Neuron (in vitro differentiated cells): ENCODE measurements around the gene OR11L1.

Experiments used
- H2AFZ ChIP-seq: one replicate; pipeline ENCODE4 v1.6.1; 2013; ENCODE audit warnings: low read depth, mild to moderate bottlenecking, inconsistent platforms, low read length, moderate library complexity
- H3K27me3 ChIP-seq: one replicate; pipeline ENCODE4 v1.6.1; 2013; ENCODE audit warnings: low read length; ENCODE audit not compliant: insufficient read depth
- H3K36me3 ChIP-seq: one replicate; pipeline ENCODE4 v1.6.1; 2013; ENCODE audit warnings: low read length; ENCODE audit not compliant: insufficient read depth
- H3K4me1 ChIP-seq: one replicate; pipeline ENCODE4 v1.6.1; 2013; ENCODE audit warnings: low read length; ENCODE audit not compliant: insufficient read depth
- H3K4me3 ChIP-seq: 2 replicates; pipeline ENCODE4 v1.5.1; 2013; ENCODE audit warnings: mild to moderate bottlenecking, low read length, moderate library complexity
- H3K9me3 ChIP-seq: one replicate; pipeline ENCODE4 v1.6.1; 2013; ENCODE audit warnings: low read length

OR11L1 gene

DNA sequence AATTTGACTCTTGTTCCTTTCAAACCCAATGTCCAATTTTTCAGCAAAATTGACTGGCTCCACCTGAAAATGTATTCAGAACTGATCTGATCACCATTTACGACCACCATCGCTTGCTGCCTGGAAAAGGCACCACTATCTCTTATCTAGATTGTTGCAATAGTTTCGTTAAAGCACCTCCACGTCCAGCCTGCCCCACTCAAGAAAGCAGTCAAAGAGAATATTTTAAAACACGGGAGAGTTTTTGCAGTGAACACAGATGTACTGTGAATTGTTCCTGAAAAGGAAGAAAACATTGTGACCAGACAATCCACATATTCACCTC, 4.0 kb upstream of the OR11L1 start:
- Histone ChIP-seq H3K9me3 (no peaks in the 10 kb centered on the region), H3K4me3 (no peak overlapping the region), H3K36me3 (no peaks in the 10 kb centered on the region), H3K27me3 (no peaks in the 10 kb centered on the region), H2AFZ (no peak overlapping the region), H3K4me1 (no peaks in the 10 kb centered on the region)

DNA sequence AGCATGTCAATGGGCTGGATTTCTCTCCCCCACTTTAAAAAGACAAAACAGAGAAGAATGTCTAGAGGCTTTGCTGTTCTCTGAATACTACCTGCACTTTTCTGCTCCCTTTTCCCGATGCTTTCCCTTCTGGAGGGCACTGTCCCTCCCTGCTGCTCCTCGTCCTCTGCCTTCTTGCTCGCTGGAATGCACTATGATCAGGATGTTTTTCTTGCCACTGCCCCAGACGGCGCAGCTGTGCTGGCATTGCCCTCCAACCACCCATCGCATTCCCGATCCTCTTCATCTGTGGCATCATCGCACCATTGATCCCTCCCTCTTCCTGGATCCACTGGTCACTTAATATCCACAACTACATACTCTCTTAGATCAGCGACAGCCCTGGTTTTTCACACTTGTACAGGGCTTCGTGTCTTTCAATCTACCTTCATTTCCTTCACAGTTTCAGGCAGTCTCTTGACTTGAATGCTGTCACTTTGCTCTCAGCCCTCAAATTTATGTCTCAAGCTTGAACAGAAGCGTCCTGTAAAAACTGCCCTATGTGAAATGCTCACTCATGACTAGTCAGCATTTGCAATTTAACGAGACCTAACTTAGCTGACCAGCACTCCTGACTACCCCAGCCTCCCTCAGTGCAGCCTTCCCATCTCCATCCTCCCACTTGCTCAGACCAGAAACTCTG, 3.5 kb upstream of the OR11L1 start:
- H3K4me1 ChIP-seq: no peaks in the 10 kb centered on the region
- H3K4me3 ChIP-seq: no peak overlapping the region
- no peaks in the 10 kb centered on the region for H3K27me3 ChIP-seq
- no peaks in the 10 kb centered on the region for H3K9me3 ChIP-seq
- no peaks in the 10 kb centered on the region for H3K36me3 ChIP-seq
- H2AFZ ChIP-seq: no peak overlapping the region

DNA sequence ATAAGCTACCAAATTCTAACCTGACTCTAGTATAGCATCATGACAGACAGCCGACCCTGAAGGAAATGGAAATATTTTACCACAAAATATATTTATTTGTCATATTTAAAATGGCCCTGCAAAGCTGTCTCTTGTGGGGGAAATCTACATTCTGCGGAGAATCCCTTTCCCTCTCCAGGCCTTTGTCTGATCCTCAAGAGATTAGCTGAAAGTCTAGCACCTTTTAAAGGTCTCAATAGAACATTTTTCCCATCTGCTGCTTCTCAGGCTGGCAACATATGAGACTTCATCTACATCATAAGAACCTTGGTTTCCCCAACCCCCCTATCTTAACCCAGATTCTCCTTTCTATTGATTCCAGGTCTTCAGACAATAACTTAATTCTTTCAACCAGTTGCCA, 1.7 kb upstream of the OR11L1 start:
- H3K36me3 ChIP-seq: no peaks in the 10 kb centered on the region
- no peak overlapping the region for H3K4me3 ChIP-seq
- H2AFZ ChIP-seq: no peak overlapping the region
- no peaks in the 10 kb centered on the region for H3K4me1 ChIP-seq
- no peaks in the 10 kb centered on the region for H3K9me3 ChIP-seq
- H3K27me3 ChIP-seq: no peaks in the 10 kb centered on the region

DNA sequence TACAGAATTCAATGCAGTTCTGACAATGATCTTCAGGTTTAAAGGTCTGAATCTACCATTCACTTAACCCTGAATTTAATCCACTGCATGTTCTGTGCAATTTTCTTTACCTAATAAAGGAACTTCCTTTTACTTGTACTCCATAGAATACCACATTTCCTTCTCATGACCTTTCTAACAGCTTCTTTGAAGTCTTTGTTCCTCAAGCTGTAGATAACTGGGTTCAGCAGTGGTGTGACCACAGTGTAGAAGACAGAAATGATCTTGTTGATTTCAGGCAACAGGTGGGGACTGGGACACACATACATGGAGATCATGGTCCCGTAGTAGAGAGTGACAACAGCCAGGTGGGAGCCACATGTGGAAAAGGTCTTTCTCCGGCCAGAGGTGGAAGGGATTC, 878 bp downstream of the OR11L1 start:
- Histone ChIP-seq H3K27me3 (no peaks in the 10 kb centered on the region), H2AFZ (no peak overlapping the region), H3K9me3 (no peaks in the 10 kb centered on the region), H3K36me3 (no peaks in the 10 kb centered on the region), H3K4me1 (no peaks in the 10 kb centered on the region), H3K4me3 (no peak overlapping the region)

DNA sequence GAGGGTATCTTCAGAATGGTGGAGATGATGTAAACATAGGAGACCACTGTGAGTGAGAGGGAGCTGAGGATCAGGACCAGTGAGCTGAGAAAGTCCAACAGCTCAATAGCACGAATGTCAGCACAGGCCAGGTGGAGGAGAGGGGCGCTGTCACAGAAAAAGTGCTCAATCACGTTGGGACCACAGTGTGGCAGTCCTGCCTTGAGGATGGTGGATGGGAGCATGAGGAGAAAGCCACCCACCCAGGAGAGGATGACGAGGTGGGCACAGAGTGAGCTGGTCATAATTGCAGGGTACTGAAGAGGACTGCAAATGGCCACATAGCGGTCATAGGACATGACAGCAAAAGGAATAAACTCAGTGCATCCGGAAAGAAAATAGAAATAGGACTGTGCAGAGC, 8.1 kb downstream of the OR11L1 start:
- Histone ChIP-seq H3K9me3 (no peaks in the 10 kb centered on the region), H3K27me3 (no peaks in the 10 kb centered on the region), H3K4me1 (no peaks in the 10 kb centered on the region), H3K36me3 (no peaks in the 10 kb centered on the region), H3K4me3 (no peak overlapping the region), H2AFZ (no peak overlapping the region)

DNA sequence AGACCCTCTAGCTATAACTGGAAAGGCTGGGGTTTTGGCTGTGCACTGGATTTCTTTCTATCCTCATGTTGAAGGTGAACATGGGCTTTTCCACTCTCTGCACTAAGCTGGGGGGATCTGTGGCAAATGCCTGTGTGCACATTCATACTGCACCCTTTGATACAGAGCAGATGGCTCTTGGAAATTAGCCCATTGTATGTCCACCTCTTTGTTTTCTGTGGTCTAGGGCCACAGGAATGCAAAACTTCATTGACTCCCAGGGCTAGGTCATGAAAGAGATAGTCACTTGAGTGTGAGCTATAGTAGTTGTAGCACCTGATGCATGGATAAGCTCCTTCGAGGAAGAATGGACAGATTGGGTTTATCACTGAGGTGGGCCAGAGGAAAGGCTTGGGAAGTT, 12.0 kb downstream of the OR11L1 start:
- Histone ChIP-seq H3K36me3 (no peaks in the 10 kb centered on the region), H3K4me1 (no peaks in the 10 kb centered on the region)

DNA sequence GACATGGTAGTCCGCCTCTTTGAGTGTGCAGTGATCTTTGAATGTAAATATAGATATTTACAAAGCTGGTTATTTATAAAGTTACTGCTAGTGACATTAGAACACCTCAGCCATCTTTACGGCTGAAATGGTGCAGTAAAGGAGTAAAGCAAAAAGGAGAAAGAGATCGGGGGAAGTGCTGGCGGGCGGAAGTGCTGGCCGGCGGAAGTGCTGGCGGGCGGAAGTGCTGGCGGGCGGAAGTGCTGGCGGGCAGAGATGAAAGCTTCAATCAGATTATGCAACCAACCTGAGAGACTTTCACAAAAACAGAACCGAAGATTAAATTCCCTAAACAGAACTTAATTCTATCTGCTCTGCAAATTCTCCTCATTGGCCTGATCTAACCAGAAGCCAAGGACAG, 16.3 kb downstream of the OR11L1 start:
- Histone ChIP-seq H2AFZ (no peak overlapping the region), H3K27me3 (no peaks in the 10 kb centered on the region), H3K4me3 (no peak overlapping the region), H3K9me3 (no peaks in the 10 kb centered on the region), H3K4me1 (no peaks in the 10 kb centered on the region), H3K36me3 (no peaks in the 10 kb centered on the region)

More for the DNA sequence above, 12.0 kb downstream of the OR11L1 start:
- H3K9me3 ChIP-seq: no peaks in the 10 kb centered on the region
- H3K27me3 ChIP-seq: no peaks in the 10 kb centered on the region
- no peak overlapping the region for H3K4me3 ChIP-seq
- H2AFZ ChIP-seq: no peak overlapping the region

DNA sequence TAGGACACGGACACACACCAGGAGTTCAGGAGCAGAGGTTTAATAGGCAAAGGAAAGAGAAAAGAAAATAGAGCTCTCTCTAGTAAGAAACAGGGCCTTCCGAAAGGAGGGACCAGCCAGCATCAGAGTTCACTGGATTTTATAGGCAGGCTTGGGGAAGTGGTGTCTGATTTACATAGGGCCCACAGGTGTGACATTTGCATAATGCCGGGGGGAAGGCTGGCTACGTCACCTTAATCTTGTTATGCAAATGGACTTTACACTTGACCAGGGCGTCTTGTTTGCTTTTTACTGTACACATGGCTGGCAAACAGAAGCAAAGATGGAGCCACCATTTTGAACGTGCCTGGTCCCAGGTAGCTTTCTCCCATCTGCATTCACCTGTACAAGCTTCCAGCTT, 17.7 kb downstream of the OR11L1 start, which contains the start of gene OR14A16:
Gene OR14A16 (minus strand): TSS at position 97 of the 400 bp plus-strand sequence. CDS start 8,390 bp downstream, outside the sequence.
- H3K9me3 ChIP-seq: no peaks in the 10 kb centered on the region

DNA sequence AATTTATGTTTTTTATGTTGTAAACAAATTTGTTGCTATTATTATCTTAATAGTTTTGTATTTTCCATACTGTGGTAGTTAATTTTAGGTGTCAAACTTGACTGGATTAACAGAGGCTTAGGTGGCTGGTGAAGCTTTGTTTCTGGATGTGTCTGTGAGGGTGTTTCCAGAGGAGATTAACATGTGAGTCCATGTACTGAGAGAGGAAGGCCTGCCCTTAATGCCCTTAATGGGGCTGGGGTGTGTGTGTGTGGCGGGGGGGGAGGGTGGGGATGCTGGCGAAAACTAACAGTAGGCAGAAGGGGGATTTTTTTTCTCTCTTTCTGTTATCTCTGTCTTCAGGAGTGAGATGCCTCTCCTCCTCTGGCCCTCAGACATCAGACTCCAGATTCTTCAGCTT, 19.6 kb downstream of the OR11L1 start:
- Histone ChIP-seq H3K36me3 (no peaks in the 10 kb centered on the region), H2AFZ (no peak overlapping the region), H3K9me3 (no peaks in the 10 kb centered on the region), H3K4me3 (no peak overlapping the region), H3K27me3 (no peaks in the 10 kb centered on the region), H3K4me1 (no peaks in the 10 kb centered on the region)

More for the DNA sequence above, 17.7 kb downstream of the OR11L1 start, which contains the start of gene OR14A16:
- Histone ChIP-seq H3K4me1 (no peaks in the 10 kb centered on the region), H2AFZ (no peak within 1 kb of the TSS), H3K36me3 (no peaks in the 10 kb centered on the region), H3K4me3 (no peak within 1 kb of the TSS), H3K27me3 (no peaks in the 10 kb centered on the region)

DNA sequence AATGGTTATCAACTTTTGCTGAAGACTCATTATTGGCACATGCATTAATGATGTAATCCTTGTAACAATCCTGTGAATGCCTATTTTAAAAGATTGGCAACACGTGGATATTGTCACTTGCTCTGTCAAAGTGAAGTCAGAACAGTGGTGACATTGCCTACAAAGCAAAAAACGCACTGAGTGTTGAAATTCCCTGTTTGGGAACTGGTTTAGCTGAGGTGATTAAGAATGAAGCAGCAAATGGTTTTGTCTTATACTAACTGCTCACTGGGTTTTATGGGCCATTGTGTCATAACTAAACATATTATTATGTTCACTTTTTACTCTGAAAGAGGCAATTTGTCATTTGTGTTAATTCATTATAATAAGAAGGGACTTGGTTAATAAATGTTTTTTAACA, 29.1 kb downstream of the OR11L1 start:
- Histone ChIP-seq H3K27me3 (no peaks in the 10 kb centered on the region), H3K4me3 (no peak overlapping the region), H3K4me1 (no peaks in the 10 kb centered on the region), H2AFZ (no peak overlapping the region), H3K36me3 (no peaks in the 10 kb centered on the region), H3K9me3 (no peaks in the 10 kb centered on the region)

DNA sequence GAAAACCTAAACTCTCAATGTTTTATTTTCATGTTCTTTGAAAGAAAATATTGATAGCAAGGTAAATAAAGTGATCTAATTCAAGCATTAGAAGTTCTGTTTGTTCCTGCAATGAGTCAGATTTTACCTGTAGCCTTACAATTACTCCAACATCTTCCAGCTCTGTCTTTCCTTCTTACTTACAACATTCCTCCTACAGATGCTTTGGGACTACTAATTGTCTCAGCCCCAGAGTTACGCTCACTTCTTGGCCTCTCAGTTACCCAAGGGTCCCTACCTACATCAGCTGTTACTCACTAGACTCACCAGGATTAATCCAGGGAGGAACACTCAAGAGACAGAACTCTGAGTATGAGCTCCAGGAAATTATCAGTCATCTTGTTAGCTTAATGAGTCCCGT, 44.2 kb downstream of the OR11L1 start:
- Histone ChIP-seq H3K9me3 (no peaks in the 10 kb centered on the region), H3K36me3 (no peaks in the 10 kb centered on the region), H2AFZ (no peak overlapping the region), H3K27me3 (no peaks in the 10 kb centered on the region), H3K4me1 (no peaks in the 10 kb centered on the region), H3K4me3 (no peak overlapping the region)
